Activated T-helper 9 cell treated with anti-CD3 and anti-CD28 coated beads, Interleukin-2, amount 50 U/mL, for 16 hours (primary cell): ENCODE results near the gene HTT.
"Not testable (repeated sequence)": the region's sequence is repeated elsewhere in the genome, so short reads cannot be mapped to it uniquely, and the experiment has no call there.

Experiments
- DNase-seq: peaks from one replicate; pipeline ENCODE4 v3.0.0-alpha.2; 2020; ENCODE audit warnings: low read depth

The HTT gene

GRCh38 chr4:3121596-3121995 lies 47.1 kb downstream of the HTT start:
- no peak for DNase-seq

DNA sequence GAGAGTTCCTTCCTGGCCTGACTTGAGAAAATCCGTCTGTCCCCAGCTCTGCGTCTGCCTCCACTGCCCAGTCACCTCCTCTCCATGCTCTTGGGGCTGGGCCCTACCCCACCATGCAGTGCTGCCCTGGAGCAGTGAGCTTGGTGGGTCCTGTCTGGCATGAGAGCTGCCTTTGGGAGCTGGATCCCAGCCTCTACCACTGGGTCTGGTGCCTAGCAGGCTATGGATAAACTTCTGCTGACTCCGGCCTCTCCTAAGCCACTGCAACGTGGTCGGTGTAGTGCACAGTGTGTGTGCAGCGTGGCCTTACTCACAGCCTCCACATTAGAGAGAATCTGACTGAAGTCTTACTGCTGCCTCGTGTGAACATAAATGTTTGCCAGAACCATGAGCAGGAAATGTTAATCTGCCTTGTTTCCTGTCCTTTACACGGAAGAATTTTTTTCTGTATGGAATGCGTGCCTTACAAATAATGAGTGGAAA lies 47.6 kb downstream of the HTT start:
- no peak for DNase-seq

DNA sequence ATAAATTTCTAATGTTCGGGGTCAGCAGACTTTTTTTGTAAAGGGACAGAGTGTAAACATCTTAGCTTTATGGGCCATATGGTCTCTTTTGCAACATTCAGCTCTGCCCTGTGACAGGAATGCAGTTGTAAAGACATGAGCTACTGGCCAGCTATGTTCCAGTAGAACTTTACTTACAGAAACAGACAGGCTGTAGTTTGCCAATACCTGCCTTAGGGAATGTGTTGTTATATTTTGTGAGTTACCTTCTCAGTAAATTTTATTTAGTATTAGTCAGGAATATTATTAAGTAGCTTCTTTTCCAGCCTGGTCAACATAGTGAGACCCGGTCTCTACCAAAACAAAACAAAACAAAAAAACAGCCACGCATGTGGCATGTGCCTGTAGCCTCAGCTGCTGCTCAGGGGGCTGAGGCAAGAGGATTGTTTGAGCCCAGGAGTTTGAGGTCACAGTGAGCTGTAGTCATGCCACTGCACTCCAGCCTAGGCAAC lies 48.7 kb downstream of the HTT start:
- no peak for DNase-seq

GRCh38 chr4:3124070-3124767 lies 49.7 kb downstream of the HTT start:
- no peak for DNase-seq

GRCh38 chr4:3127112-3127511 lies 52.6 kb downstream of the HTT start:
- no peak for DNase-seq

GRCh38 chr4:3128058-3128457 lies 53.6 kb downstream of the HTT start:
- no peak for DNase-seq

GRCh38 chr4:3128976-3129375 lies 54.5 kb downstream of the HTT start:
- no peak for DNase-seq

DNA sequence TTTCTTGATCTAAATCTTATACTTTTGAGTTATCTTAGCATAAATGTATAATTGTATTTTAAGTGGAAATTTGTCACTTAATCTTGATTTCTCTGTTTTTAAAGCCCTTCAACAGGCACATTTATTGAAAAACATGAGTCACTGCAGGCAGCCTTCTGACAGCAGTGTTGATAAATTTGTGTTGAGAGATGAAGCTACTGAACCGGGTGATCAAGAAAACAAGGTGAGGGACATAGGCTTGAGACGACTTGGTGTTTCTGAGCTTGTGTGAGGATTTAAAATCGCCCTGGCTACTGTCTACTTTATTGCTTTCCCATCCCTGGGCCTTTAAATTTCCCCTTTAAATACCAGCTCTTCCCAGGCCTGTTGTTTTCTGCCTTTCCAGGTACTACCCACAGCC lies 55.7 kb downstream of the HTT start:
- DNase-seq: no peak

DNA sequence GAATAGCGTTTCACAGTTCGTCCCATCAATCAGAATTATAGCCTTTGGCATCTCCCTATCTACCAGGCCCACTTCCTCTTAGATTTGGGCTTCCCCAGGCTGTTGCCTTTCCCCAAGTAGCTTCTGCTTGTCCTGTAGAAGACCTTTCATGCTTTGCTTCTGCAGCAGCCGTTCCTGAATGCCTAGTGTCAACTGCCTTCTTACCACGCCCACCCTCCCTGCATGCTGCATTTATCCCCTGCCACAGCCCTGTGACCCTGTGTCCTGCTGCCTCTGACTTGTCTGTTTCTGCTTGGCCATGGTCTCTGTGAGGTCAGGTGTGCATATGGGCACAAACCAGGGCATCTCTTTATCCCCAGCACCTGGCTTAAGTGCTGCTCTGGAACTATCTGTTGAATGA lies 56.3 kb downstream of the HTT start:
- DNase-seq: no peak

GRCh38 chr4:3134201-3134600 lies 59.7 kb downstream of the HTT start:
- no peak for DNase-seq

DNA sequence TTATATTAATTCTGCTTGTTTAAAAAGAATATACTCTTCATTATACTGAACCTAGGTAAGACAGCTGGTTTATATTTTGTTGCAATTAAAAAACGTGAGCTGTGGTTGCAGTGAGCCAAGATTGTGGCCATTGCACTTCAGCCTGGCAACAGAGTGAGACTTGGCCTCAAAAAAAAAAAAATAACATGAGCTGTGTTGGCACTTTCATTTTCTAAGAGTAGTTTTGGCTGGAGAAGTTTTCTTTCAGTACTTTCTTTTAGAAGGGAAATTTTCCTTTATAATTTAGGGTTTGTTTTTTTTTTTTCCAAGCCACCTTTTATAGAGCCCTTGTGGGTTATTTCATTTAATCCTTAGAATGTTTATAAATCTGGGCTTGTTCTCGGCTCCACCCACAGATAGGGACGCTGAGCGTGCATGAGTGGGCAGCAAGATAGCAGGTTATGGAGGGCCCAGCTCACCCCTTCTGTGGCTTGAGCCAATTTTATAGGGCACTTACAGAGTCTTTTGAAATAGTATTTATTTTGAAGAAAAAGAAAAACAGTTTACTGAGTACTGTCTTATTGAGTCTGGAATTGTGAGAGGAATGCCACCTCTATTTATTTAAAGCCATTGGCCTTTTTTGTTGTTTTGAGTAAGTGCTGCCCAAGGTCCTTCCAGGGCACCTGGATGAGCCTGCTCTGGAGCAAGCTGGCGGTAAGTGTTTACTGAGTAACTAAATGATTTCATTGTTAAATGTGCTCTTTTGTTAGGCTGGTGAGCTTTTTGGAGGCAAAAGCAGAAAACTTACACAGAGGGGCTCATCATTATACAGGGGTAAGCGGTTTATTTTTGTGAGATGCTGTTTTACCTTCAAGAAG lies 60.9 kb downstream of the HTT start:
- DNase-seq: no peak

DNA sequence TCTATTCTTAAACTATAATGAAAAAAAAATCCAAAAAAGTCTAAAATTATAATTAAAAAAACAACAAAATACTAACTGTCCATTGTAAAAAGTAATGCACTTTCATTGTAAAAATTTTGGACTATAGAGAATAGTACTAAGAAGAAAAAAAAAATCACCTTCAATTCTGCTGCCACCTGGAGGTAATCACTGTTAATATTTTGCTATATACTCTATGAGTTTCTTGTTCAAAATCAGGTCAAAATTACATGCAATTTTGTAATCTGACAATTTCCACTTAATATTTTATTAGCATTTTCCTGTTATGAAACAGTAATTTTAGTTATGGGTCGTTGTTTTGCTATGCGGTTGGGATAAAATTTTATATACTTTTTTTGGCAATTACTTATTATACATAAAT lies 62.0 kb downstream of the HTT start:
- no peak for DNase-seq

- no peak for DNase-seq
Observed at GRCh38 chr4:3137908-3138307, 63.4 kb downstream of the HTT start.

- DNase-seq: no peak
Observed at GRCh38 chr4:3145234-3145924, 70.9 kb downstream of the HTT start.

DNA sequence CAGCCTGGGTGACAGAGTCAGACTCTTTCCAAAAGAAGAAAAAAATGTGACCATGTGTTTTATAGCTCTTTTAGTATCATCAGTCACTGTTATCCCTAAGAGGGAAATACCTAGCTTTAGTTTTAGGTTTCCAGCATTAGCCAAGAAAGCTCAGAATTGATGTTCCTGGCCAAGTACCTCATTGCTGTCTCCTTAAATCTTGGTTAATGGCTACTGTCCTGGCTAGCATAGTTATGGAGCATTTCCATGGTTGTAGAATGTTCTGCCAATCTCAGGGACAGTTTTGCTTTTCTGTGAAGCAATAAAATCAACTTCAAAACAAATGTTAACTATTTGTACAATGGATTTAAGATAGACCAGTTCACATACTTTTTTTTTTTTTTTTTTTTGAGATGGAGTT lies 74.4 kb downstream of the HTT start:
- no peak for DNase-seq

- not testable (repeated sequence) for DNase-seq
Observed at GRCh38 chr4:3151238-3151637, 76.8 kb downstream of the HTT start.

DNA sequence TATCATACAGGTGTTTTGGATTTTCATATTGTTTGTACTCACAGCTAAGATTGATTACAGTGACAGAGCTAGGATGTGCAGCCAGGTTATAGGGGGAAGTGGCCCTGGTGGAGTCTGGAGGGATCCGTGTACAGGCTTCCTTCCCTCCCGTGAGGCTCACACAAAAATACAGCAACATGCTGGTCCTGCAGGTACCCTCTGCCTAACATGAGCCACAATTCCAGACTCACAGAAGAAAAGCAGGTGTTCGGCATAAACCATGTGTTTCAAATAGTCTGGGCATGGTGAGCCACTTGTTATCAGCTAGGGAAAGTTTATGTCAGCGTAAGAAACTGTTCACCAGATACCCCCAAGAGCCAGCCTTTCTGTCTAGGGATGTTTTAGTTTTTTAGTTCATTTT lies 82.9 kb downstream of the HTT start:
- no peak for DNase-seq

- no peak for DNase-seq
Observed at GRCh38 chr4:3158841-3159240, 84.4 kb downstream of the HTT start.

DNA sequence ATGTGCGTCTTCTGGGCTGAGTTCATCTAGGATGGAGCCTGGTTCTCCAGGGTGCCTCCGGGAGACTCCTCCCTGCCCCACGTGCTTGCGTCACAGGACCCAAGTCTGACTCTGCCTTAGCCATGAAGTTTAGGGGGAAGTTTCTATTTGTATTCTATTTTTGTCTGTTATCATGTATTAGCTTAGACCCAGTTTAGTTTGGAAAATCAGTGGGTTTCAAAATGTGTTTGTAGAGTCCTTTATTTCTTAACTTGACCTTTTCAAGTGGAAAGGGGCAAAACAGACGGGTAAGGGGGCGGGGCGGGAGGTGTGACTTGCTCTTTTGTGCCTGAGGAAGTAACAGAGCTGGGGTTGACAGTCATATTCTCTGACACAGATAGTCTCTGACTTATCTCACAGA lies 86.0 kb downstream of the HTT start:
- DNase-seq: no peak

DNA sequence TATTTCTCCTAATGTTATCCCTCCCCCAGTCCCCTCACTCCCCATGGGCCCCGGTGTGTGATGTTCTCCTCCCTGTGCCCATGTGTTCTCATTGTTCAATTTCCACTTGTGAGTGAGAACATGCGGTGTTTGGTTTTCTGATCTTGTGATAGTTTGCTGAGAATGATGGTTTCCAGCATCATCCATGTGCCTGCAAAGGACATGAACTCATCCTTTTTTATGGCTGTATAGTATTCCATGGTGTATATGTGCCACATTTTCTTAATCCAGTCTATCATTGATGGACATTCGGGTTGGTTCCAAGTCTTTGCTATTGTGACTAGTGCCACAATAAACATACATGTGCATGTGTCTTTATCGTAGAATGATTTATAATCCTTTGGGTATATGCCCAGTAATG lies 86.6 kb downstream of the HTT start:
- DNase-seq: not testable (repeated sequence)

- not testable (repeated sequence) for DNase-seq
Observed at GRCh38 chr4:3166434-3166833, 92.0 kb downstream of the HTT start.

GRCh38 chr4:3168029-3168428 lies 93.5 kb downstream of the HTT start:
- DNase-seq: no peak
